H1 (cell line): ENCODE data around the gene SIGLEC14.

ENCODE experiments used
- CHD2 ChIP-seq: IDR thresholded peaks from 2 replicates; pipeline ENCODE4 v1.6.1; 2012; ENCODE audit warnings: low read length, improper control_type of control experiment
- EP300 ChIP-seq, 2 experiments: IDR thresholded peaks; 1 replicate in 1 of 2; 2 replicates in 1 of 2; pipeline ENCODE4 v1.6.1; 2011 to 2012; ENCODE audit warnings: low read depth in 2 of 2, low read length in 2 of 2, mild to moderate bottlenecking in 2 of 2, borderline replicate concordance in 1 of 2, inconsistent platforms in 1 of 2, moderate library complexity in 1 of 2
- JUND ChIP-seq: IDR thresholded peaks from 2 replicates; pipeline ENCODE4 v1.6.1; 2011; ENCODE audit warnings: mild to moderate bottlenecking, improper control_type of control experiment, low read length
- POLR2A ChIP-seq, 2 experiments: IDR thresholded peaks; 1 replicate in 1 of 2; 2 replicates in 1 of 2; pipeline ENCODE4 v1.6.1; 2011; ENCODE audit warnings: low read depth in 2 of 2, low read length in 2 of 2, mild to moderate bottlenecking in 2 of 2; ENCODE audit errors: control extremely low read depth in 1 of 2
- POLR2AphosphoS5 ChIP-seq: IDR thresholded peaks from 2 replicates; pipeline ENCODE4 v1.6.1; 2011; ENCODE audit warnings: low read depth, low read length
- SIN3A ChIP-seq, 2 experiments: IDR thresholded peaks in 1 of 2; conservative IDR thresholded peaks in 1 of 2; 2 replicates each; pipeline ENCODE4 v1.6.1; 2011 to 2012; ENCODE audit warnings: low read length in 2 of 2, improper control_type of control experiment in 1 of 2, low read depth in 1 of 2, mild to moderate bottlenecking in 1 of 2
- TAF1 ChIP-seq: IDR thresholded peaks from 2 replicates; pipeline ENCODE4 v1.6.1; 2011; ENCODE audit warnings: mild to moderate bottlenecking, low read depth, low read length

DNA sequence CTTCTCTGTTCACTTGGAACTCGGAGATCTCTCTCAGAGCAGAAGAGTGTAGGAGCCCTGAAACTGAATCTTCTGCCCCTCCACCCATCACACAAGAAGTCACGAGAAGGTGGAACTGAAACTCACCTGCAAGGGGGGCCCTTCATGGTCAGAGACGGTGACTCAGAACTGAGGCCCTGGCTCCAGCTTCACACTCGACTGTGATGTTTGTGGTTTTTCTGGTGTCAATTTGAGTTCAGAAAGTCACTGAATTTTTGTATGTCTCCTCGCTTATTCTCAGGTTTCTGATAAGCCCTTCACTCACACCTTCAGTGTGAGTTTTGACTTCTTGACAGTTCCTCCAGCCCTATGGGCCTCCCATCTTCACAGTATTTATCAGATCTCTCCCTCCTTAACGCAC is 39.5 kb downstream of the SIGLEC14 start:
- TF ChIP-seq EP300 (IDR thresholded peaks at IDR 0.05; ENCODE audit: borderline replicate concordance in 1 of 2, low read depth in 2 of 2, low read length in 2 of 2) (no peak), CHD2 (no peak), POLR2A (IDR thresholded peaks at IDR 0.05; ENCODE audit: control extremely low read depth in 1 of 2, low read depth in 2 of 2, low read length in 2 of 2) (no peak), SIN3A (conservative IDR thresholded peaks at IDR 0.05 in 1 of 2, IDR thresholded peaks at IDR 0.05 in 1 of 2; ENCODE audit: low read depth in 1 of 2, low read length in 2 of 2) (no peak), POLR2AphosphoS5 (no peak), TAF1 (no peak), JUND (no peak)
